WERI-Rb-1 (cell line): ENCODE data around the gene TOGARAM2.

Experiments used
- DNase-seq: peaks from one replicate; pipeline ENCODE4 v3.0.0-alpha.2; 2020
- H3K27ac ChIP-seq: fragments of 250-450 bp; sonication (Bioruptor Pico); 2 replicates; pipeline ENCODE4 v1.5.1; 2020; ENCODE audit warnings: mild to moderate bottlenecking, moderate library complexity
- H3K27me3 ChIP-seq: fragments of 250-450 bp; sonication (Bioruptor Pico); 2 replicates; pipeline ENCODE4 v1.5.1; 2021; ENCODE audit warnings: mild to moderate bottlenecking, low read depth, moderate library complexity; ENCODE audit not compliant: insufficient read depth, severe bottlenecking
- H3K36me3 ChIP-seq: fragments of 250-450 bp; sonication (Bioruptor Pico); 2 replicates; pipeline ENCODE4 v1.5.1; 2020; ENCODE audit warnings: mild to moderate bottlenecking, moderate library complexity
- H3K4me3 ChIP-seq: 2 replicates; pipeline ENCODE4 v1.5.1; 2011; ENCODE audit warnings: low read depth, mild to moderate bottlenecking, control low read depth, low read length
- H3K9me3 ChIP-seq: fragments of 250-450 bp; sonication (Bioruptor Pico); 2 replicates; pipeline ENCODE4 v1.5.1; 2021; ENCODE audit warnings: mild to moderate bottlenecking, moderate library complexity; ENCODE audit not compliant: severe bottlenecking
- CTCF ChIP-seq: IDR thresholded peaks from 2 replicates; pipeline ENCODE4 v1.5.1; 2011; ENCODE audit warnings: low read depth, mild to moderate bottlenecking, control low read depth, inconsistent platforms, low read length

TOGARAM2 gene

DNA sequence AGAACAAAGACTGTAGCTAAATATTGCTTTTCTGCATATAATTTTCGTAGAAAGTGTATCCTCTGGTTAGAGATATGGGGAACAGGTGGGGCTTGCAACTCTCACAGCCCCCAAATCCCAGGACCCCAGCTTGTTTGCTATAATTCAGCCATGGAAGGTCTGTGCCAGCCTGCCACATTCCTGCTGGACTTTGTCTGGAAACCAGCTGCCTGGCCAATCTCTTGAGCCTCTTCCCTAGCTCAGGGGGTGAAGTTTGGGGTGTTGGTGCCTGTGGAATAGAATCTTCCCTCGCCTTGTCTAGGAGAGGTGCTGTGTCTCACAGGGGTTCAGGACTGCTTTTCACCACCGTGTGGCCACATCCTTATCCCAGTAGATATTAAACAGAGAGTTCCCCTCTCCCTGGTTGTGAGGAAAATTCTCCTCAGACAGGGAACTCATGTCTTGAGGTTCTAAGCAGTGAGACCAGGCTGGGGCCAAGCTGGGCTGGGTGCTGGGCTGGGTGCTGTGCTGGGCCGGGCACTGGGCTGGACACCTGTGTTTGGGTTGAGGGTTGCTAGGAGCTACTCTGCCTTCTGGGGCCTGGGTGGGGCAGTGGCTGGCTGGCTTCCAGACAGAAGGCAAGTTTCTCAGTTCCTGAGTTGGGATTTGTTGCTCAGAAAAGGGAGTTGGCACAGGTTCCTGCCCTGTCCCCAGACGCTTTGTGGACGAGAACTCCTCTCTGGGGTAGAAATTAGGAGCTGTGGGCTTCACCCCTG is 12.3 kb downstream of the TOGARAM2 start:
- H3K9me3 ChIP-seq = no peaks in the 10 kb centered on the region
- no peak overlapping the region for H3K4me3 ChIP-seq
- DNase-seq = no peak
- H3K27me3 ChIP-seq = no peaks in the 10 kb centered on the region
- H3K36me3 ChIP-seq = no peaks in the 10 kb centered on the region
- H3K27ac ChIP-seq = no peak overlapping the region
- no peak for TF ChIP-seq CTCF

DNA sequence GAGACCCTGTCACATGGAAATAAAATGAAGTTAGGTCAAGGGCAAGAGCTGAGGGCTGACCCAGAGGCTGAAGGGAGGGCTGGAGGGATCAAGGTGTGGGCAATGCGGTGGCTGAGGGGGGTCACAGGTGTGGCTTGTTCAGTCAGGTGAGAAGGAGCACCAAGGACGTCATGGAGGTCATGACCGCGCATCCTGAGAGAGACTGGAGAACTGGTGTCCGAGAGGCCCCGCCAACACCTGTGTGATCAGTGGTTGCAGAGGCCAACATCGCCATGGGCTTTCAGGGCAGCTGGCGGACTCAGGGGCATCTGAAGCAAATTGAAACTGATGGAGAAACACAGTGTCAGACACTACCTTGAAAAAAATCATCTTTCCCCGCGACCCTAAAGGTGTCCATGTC is 13.0 kb downstream of the TOGARAM2 start:
- TF ChIP-seq CTCF = no peak
- Histone ChIP-seq H3K4me3 (no peak overlapping the region), H3K36me3 (no peaks in the 10 kb centered on the region), H3K27ac (no peak overlapping the region), H3K9me3 (peaks cover 1% of the 10 kb centered on the region), H3K27me3 (no peaks in the 10 kb centered on the region)
- no peak for DNase-seq

GRCh38 chr2:28994679-28995078 is 13.6 kb downstream of the TOGARAM2 start:
- H3K27ac ChIP-seq = no peak overlapping the region
- TF ChIP-seq CTCF = no peak
- H3K4me3 ChIP-seq = no peak overlapping the region
- H3K36me3 ChIP-seq = no peaks in the 10 kb centered on the region
- H3K27me3 ChIP-seq = no peaks in the 10 kb centered on the region
- peaks cover 2% of the 10 kb centered on the region for H3K9me3 ChIP-seq
- no peak for DNase-seq

DNA sequence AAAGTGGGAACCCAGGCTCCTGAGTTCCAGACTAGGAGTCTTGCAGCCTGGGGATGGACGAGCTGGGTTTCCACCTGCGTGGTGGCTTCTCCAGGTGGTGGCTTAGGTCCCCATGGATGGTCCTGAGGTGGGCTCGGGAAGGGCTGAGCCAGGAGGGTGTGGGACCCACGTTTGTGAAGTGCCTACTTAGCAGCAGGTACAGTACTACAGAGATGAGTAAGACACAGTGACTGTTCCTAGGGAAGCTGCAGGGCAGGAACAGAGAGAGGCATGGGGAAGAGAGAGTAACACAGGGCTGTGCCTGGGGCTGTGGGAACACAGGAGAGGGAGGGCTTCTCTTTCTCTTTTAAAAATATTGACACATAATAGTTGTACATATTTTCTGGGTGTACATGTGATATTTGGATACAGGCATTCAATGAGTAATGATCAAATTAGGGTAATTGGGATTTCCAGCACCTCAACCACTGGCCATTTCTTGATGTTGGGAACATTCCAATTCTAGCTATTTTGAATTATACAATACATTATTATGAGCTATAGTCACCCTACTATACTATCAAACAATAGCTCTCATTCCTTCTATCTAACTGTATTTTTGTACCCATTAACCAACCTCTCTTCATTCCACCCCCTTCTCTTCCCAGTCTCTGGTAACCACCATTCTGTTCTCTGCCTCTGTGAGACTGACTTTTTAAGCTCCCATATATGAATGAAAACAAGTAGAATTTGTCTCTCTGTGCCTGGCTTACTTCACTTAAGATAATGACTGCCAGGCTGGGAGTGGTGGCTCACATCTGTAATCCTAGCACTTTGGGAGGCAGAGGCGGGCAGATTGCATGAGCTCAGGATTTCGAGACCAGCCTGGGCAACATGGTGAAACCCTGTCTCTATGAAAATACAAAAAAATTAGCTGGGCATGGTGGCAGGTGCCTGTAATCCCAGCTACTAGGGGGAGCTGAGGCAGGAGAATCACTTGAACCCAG is 15.0 kb downstream of the TOGARAM2 start:
- Histone ChIP-seq H3K27me3 (no peaks in the 10 kb centered on the region), H3K27ac (no peak overlapping the region), H3K4me3 (no peak overlapping the region), H3K9me3 (peaks cover 2% of the 10 kb centered on the region), H3K36me3 (no peaks in the 10 kb centered on the region)
- DNase-seq = no peak
- TF ChIP-seq CTCF = no peak

DNA sequence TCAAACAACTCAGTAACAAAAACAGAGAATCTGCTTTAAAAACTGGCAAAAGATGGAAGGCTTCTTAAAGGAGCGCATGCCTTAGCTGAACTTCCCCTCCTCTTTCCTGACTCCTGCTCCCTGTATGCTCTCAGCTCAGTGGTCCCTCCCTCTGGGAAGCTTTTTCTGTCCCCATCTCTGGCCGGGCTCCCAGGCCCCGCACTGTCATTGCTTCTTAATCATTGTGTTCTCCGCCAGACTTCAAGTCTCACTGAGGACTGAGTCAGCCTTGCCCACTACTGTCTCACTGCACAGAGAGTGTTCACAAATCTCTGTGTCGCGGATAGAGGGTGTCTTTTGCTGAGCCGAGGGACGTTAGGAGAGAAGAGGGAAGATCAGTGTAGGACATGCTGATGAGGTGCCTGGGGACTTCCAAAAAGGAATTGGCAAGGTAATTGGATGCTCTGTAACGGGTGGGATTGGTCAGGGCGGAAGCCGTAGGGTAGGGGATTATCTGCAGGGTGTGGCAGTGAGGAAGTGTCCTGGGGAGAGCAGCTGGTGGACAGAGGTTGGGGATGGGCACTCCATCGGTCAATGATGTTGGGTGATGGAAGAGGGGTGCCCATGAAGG is 16.2 kb downstream of the TOGARAM2 start:
- TF ChIP-seq CTCF = no peak
- Histone ChIP-seq H3K9me3 (peaks cover 2% of the 10 kb centered on the region), H3K27ac (no peak overlapping the region), H3K27me3 (no peaks in the 10 kb centered on the region), H3K36me3 (no peaks in the 10 kb centered on the region), H3K4me3 (no peak overlapping the region)
- no peak for DNase-seq
